NT2/D1 (cell line): ENCODE measurements around the gene LCP2.

Experiments
- SUZ12 ChIP-seq: IDR thresholded peaks from 2 replicates; pipeline ENCODE4 v1.6.1; 2011; ENCODE audit not compliant: insufficient read length, insufficient read depth; ENCODE audit errors: extremely low read depth
- ZNF274 ChIP-seq: IDR thresholded peaks from 2 replicates; pipeline ENCODE4 v1.6.1; 2011; ENCODE audit warnings: mild to moderate bottlenecking, low read depth, low read length

DNA sequence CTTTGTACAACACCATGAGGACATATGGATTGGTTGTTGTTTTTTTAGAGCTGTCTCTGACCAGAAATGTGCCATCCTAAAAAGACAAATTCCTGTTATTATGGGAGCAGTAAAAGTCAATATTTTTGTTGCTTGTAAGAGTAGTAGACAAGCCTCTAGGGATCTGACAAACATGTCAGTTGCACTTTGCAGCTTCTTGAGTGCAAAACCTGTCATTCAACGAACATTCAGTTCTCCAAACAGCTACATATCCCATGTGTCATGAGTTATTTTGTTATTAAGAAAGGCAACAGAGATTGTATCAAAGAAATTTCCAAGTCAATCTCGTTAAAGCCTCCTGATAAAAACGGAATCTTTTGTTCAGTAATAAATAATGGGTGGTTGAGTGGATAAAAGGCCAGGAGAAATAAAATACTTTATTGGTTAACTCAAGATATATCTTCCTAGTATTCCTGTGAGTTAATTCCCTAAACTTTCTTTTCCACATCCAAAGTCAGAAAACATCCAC lies 46.7 kb downstream of the LCP2 start:
- TF ChIP-seq SUZ12 (no peak), ZNF274 (no peak)
